Measurements from ENCODE around the gene ITGB7. TPM values are rescaled to one million over a fixed set of nuclear protein-coding genes. Genes with fewer than 3 reads are reported as not detected.

The ITGB7 gene
- total RNA-seq, 1 donor from 2014 or later, result not detected

DNA sequence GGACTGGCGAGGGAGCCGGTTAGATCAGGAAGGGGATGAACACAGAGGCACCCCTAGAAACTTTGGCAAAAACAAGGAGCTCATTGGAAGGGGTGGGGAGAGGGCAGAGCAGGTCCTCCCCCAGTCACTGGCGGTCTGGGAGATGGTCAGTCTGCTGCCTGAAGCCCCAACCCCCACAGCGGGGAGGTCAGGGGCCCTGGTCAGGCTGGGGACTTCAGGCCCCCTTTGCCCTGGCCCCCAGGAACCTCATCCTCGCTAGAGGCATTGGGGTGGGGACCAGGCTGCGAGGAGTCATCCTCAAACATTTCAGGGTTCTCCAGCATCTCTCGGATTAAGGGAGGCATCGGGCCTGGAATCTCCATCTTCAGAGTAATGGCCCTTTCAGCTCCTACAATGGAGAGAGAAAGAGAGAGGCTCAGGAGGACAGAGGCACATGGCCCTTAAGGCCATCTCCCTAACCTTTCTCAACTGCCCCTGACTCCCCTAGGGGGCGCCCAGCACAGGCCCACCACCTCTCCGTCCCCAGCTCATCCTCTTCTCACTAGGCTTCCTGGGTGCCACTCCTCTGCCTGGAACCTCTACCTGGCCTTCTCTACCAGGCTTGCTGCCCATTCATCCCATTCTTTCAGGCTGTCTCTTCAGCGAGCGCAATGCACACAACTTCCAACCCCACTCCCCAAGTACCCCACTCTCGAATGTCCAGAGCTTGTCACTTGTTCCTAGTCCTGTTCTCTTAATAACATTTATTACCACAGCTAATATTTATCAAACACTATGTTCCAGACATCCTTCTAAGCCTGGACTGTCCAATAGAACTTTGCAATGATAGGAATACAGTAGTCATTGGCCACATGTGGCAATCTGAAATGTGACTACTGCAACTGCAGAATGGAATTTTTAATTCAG is 4.7 kb upstream of the ITGB7 start:
- Mint-ChIP-seq H3K4me3 (ENCODE audit: unreplicated experiment) (no peak overlapping the region), H3K9me3 (ENCODE audit: unreplicated experiment) (peaks cover 5% of the 10 kb centered on the region), H3K27me3 (ENCODE audit: unreplicated experiment) (peaks cover 11% of the 10 kb centered on the region), H3K27ac (ENCODE audit: unreplicated experiment) (no peak overlapping the region), H3K36me3 (ENCODE audit: unreplicated experiment) (no peaks in the 10 kb centered on the region), H3K4me1 (ENCODE audit: low read depth, unreplicated experiment) (peaks cover 10% of the 10 kb centered on the region)
- peak; percentile 62 for DNase-seq
- TF ChIP-seq, protein P1, sequence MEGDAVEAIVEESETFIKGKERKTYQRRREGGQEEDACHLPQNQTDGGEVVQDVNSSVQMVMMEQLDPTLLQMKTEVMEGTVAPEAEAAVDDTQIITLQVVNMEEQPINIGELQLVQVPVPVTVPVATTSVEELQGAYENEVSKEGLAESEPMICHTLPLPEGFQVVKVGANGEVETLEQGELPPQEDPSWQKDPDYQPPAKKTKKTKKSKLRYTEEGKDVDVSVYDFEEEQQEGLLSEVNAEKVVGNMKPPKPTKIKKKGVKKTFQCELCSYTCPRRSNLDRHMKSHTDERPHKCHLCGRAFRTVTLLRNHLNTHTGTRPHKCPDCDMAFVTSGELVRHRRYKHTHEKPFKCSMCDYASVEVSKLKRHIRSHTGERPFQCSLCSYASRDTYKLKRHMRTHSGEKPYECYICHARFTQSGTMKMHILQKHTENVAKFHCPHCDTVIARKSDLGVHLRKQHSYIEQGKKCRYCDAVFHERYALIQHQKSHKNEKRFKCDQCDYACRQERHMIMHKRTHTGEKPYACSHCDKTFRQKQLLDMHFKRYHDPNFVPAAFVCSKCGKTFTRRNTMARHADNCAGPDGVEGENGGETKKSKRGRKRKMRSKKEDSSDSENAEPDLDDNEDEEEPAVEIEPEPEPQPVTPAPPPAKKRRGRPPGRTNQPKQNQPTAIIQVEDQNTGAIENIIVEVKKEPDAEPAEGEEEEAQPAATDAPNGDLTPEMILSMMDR (IDR thresholded peaks at IDR 0.05; ENCODE audit: partially characterized antibody, unreplicated experiment), result peak; percentile 45

DNA sequence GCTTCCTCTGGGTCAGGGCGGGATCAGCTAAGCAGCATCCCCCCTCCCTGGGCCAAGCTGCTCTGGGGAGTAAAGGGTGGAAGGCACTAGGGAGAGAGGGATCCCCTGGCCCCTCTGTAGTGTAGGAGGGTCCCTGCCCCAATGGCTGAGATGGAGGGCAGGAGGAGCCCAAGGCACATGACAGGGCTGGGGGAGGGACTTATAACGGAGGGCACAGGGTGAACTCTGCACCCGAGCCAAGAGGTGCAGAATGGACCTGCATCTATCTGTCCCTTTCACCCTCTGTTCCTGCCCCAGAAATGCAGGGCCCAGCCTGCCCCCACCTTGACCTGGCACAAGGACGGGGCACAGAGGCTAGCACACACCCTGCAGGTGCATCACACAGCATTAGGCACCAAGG is 3.8 kb upstream of the ITGB7 start:
- no peaks in the 10 kb centered on the region for H3K36me3 Mint-ChIP-seq (ENCODE audit: unreplicated experiment)
- H3K9me3 Mint-ChIP-seq (ENCODE audit: unreplicated experiment), result peaks cover 4% of the 10 kb centered on the region
- peaks cover 4% of the 10 kb centered on the region for H3K27me3 Mint-ChIP-seq (ENCODE audit: unreplicated experiment)
- TF ChIP-seq, protein P1 (IDR thresholded peaks at IDR 0.05; ENCODE audit: partially characterized antibody, unreplicated experiment), result no peak
- H3K4me3 Mint-ChIP-seq (ENCODE audit: unreplicated experiment), result no peak overlapping the region
- DNase-seq, result no peak
- H3K4me1 Mint-ChIP-seq (ENCODE audit: low read depth, unreplicated experiment), result peaks cover 8% of the 10 kb centered on the region
- no peak overlapping the region for H3K27ac Mint-ChIP-seq (ENCODE audit: unreplicated experiment)

DNA sequence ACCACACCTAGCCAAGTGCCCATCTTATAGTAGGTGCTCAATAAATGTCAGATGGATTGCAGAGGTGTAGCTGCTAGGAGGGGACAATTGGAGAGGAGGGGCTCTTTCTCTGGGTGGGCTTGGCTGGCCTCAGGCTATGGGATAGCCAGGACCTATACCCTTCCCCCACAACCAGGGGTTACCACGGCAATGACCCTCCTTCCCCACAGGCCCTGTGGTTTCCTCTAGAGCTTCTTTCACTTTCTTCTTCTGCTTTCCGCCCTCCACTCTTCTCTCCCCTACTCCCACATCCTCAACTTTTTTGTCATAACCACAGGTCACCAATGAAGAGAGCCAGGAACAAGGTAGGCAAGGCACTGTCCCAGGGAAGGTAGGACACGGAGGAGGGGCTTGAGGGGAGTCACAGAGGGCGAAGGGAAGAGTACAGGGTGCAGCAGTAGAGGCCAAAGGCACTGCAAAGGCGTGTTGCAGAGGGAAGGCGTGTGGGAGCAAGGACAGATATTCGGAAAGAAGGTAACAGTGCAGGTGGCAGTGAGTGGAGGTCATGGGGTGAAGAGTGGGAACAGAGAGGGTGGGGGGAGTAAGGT is 1.9 kb upstream of the ITGB7 start:
- H3K9me3 Mint-ChIP-seq (ENCODE audit: unreplicated experiment), result peaks cover 3% of the 10 kb centered on the region
- TF ChIP-seq, protein P1 (IDR thresholded peaks at IDR 0.05; ENCODE audit: partially characterized antibody, unreplicated experiment), result no peak
- no peaks in the 10 kb centered on the region for H3K36me3 Mint-ChIP-seq (ENCODE audit: unreplicated experiment)
- peaks cover 8% of the 10 kb centered on the region for H3K4me1 Mint-ChIP-seq (ENCODE audit: low read depth, unreplicated experiment)
- H3K4me3 Mint-ChIP-seq (ENCODE audit: unreplicated experiment), result no peak overlapping the region
- DNase-seq, result no peak
- peaks cover 2% of the 10 kb centered on the region for H3K27me3 Mint-ChIP-seq (ENCODE audit: unreplicated experiment)
- H3K27ac Mint-ChIP-seq (ENCODE audit: unreplicated experiment), result no peak overlapping the region

DNA sequence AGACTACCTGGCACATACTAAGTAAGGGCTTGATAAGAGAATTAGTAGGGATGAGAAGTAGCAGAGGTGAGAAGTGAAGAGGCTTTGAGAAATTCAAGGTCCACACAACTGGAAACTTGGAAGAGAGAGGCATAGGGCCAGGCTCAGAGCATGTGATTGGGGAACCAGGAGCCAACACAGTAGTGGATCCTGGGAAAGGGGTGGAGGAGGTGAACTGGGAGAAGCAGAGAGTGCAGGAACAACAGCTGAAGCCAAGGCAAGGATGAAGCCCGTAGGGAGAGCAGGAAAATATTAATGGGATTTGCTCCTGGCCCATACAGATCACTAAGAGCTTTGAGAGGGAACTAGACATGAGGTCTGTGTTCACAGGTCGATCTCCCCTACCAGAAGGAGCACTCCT is 1.4 kb upstream of the ITGB7 start:
- Mint-ChIP-seq H3K4me3 (ENCODE audit: unreplicated experiment) (no peak overlapping the region), H3K27me3 (ENCODE audit: unreplicated experiment) (peaks cover 2% of the 10 kb centered on the region), H3K4me1 (ENCODE audit: low read depth, unreplicated experiment) (peaks cover 4% of the 10 kb centered on the region), H3K9me3 (ENCODE audit: unreplicated experiment) (peaks cover 3% of the 10 kb centered on the region), H3K36me3 (ENCODE audit: unreplicated experiment) (no peaks in the 10 kb centered on the region), H3K27ac (ENCODE audit: unreplicated experiment) (no peak overlapping the region)
- TF ChIP-seq, protein P1 (IDR thresholded peaks at IDR 0.05; ENCODE audit: partially characterized antibody, unreplicated experiment), result no peak
- no peak for DNase-seq
